IPS DF 6.9 (cell line): ENCODE measurements around the gene CHERP.

Experiments
- DNase-seq: peaks from one replicate; pipeline ENCODE4 v3.0.0-alpha.2; 2013; ENCODE audit warnings: low read depth, low spot score
- H3K27ac ChIP-seq: one replicate; pipeline ENCODE4 v1.5.1; 2013; ENCODE audit warnings: low read length, control low read depth
- H3K27me3 ChIP-seq: 2 replicates; pipeline ENCODE4 v1.6.1; 2013; ENCODE audit warnings: mild to moderate bottlenecking, low read length; ENCODE audit not compliant: control insufficient read depth, insufficient read depth
- H3K36me3 ChIP-seq: 2 replicates; pipeline ENCODE4 v1.6.1; 2013; ENCODE audit warnings: low read length; ENCODE audit not compliant: control insufficient read depth, insufficient read depth
- H3K4me1 ChIP-seq: 2 replicates; pipeline ENCODE4 v1.6.1; 2013; ENCODE audit warnings: low read length; ENCODE audit not compliant: control insufficient read depth, insufficient read depth
- H3K4me3 ChIP-seq: 2 replicates; pipeline ENCODE4 v1.5.1; 2013; ENCODE audit warnings: mild to moderate bottlenecking, low read length
- H3K9me3 ChIP-seq: 2 replicates; pipeline ENCODE4 v1.6.1; 2013; ENCODE audit warnings: low read length, inconsistent platforms; ENCODE audit not compliant: control insufficient read depth, insufficient read depth
- WGBS: extraction: QIAGEN DNeasy Blood & Tissue Kit; methylation state at CpG from one replicate; pipeline ENCODE4 v1.1.7; 2013; ENCODE audit warnings: mixed read lengths, missing lambda C conversion rate; ENCODE audit not compliant: insufficient read length, insufficient coverage; 5-methylcytosine and 5-hydroxymethylcytosine counted together

CHERP gene

DNA sequence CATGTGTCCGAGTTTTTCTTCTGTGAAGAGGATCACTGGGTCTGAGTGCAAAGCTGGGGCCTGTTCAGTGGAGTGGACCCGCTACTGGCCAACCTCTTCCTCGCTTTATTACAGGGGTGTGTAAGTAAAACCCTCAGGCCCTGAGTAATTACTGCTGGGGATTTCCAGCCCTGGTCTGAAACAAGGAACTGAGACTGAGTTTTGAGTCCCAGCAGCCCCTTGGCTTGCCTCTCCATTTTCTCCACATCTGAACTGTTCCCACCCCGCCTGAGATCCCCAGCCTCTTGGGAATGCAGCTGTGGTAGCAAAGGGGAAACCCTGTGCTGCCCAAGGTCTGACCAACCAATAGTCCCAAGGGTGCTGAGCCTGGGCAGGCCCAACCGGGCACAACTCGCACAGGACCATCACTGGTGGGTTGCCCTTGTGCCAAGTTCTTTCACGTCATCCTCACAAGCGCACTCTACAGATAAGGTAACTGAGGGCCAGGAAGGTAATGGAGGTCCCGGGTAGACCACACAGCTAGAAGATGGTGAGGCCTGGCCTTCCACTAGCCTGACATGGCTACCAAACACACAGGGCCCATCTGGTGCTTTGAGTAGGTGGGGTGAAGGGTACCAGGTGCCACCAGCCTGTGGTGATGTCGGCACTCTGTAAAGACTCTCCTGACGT, 43.7 kb upstream of the CHERP start:
- no peak overlapping the region for H3K4me3 ChIP-seq
- no peaks in the 10 kb centered on the region for H3K36me3 ChIP-seq
- no peak overlapping the region for H3K27ac ChIP-seq
- no peak for DNase-seq
- no peaks in the 10 kb centered on the region for H3K27me3 ChIP-seq
- H3K4me1 ChIP-seq: peaks cover 24% of the 10 kb centered on the region
- WGBS: no CpG with 5 or more reads among the region's 11 CpGs
- H3K9me3 ChIP-seq: no peaks in the 10 kb centered on the region

DNA sequence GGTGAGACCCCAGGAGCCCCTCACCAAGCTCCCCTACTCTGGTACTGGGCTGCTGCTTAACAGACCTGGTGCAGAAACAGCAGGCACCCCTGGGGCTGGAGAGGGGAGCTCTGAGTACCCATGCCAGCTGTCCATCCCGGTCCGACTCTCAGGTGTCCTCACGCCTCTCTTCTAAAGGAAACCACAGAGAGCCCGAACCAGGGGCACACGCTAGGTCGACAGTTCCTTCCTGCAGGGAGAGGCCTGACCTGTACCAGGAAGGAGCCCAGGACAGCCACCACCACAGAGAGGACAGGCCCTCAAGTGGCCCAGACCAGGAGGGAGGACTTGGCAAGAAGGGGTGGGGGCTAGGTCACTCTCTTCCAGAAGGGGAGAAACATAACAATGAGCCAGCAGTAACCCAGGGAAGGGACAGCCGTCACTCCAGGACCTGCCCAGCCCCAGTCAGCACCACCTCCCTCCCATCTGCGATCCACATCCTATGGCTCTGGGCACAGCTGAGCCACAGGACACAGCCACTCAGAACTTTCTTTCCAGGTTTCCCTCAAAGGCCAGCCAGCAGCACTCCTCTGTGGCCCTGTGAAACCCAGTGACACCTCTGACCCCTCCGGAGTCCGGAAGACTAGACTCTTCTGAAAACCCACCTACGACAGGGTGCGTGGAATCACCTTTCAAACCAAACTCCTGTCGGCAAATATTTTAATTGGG, 43.0 kb upstream of the CHERP start:
- no peak for DNase-seq
- Histone ChIP-seq H3K9me3 (no peaks in the 10 kb centered on the region), H3K4me3 (no peak overlapping the region), H3K4me1 (peaks cover 24% of the 10 kb centered on the region), H3K27ac (no peak overlapping the region), H3K36me3 (no peaks in the 10 kb centered on the region), H3K27me3 (no peaks in the 10 kb centered on the region)
- WGBS: no CpG with 5 or more reads among the region's 13 CpGs

DNA sequence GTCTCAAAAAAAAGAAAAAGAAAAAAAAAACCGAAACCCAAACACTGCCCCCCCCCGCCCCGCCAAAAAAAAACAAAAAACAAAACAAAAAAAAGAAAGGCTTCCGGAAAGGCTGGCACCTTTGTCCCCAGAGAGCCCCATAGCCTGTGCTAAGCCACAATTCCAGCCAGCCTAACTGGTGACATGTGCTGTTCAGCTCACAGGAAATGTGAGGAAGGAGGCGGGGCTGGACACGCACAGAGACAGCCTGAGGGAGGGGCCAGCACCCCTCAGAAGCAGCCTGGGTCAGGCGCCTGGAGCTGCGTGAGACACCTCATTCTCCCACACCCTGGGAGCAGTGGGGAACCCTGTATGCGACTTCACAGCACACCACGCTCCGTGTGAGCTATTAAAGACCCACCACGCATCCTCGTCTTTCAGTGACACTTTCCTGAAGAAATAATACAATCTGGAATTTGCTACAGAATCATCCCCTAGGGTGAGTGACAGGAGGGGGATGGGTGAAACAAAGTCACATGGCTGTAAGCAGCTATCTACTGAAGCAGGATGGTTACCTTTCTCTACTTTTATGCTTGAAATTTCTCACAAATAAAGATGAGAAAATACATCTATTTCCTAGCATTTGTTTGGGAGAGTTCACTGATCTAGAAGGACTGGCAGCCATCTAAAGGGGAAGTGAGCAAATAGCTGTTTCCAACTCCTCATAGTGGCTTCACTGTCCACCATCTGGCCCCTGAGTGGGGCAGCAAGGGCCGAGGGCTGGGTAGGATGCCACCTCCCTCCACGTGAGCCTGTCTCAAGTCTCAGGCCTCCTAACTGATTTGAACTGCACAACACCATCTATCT, 42.2 kb upstream of the CHERP start:
- Histone ChIP-seq H3K27ac (no peak overlapping the region), H3K4me1 (peaks cover 24% of the 10 kb centered on the region), H3K27me3 (no peaks in the 10 kb centered on the region), H3K4me3 (no peak overlapping the region), H3K9me3 (no peaks in the 10 kb centered on the region), H3K36me3 (no peaks in the 10 kb centered on the region)
- no peak for DNase-seq
- WGBS: no CpG with 5 or more reads among the region's 15 CpGs

DNA sequence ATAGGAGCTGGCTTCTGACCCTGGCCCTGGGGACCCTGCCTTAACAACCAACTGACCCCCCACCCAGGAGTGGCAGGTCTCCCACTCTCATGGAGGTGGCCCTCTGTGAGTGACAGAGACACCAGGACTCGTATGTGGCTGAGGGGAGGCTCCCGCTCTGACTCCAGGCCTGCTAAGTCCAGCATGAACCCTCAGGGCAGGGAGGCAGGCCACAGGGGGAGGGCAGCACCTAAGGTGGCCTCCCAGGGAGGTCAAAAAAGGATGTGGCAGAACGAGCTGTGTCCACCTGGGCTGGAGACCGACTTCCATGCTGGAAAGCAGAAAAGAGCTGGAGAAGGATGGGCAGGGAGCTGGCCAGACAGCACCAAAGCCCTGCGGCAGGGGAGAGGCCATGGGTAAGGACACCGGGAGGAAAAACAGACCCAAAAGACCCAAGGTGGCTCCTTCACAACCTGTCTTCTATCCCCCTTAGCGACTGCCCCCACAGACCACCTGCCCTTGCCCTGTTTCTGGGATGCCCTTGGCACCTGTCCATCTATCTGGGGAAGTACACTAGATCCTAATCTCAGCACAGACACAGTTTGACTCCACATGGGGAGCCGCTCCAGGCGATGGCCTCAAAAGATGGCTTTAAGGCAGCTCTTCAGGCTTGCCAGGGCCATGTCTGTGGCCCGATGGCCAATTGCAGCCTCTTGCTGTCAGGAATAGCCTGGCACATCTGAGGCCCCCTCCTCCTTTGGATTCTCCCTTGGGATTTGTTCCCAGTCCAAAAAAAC, 40.4 kb upstream of the CHERP start:
- Histone ChIP-seq H3K36me3 (peaks cover 6% of the 10 kb centered on the region; the same call in 1 of the 2 replicates), H3K4me3 (no peak overlapping the region), H3K4me1 (peaks cover 19% of the 10 kb centered on the region), H3K27me3 (no peaks in the 10 kb centered on the region), H3K9me3 (no peaks in the 10 kb centered on the region), H3K27ac (no peak overlapping the region)
- WGBS: no CpG with 5 or more reads among the region's 10 CpGs
- DNase-seq: no peak

DNA sequence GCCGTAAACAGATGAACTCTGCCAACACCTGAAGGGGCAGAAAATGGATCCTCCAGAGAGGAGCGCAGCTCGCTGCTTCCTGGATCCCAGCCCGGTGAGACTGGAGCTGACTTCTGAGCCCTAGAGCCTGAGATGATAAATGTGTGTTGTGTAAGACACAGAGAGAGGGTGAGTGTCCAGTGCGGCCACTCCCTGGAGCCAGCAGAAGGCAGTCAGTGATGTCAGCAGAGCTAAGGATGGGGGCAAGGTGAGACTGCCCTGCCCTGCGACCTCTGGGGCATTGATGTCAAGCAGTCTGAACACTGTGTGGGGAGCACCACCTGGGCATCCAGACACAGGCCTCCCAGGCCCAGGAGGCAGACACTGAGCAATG, 39.7 kb upstream of the CHERP start:
- DNase-seq: no peak
- peaks cover 7% of the 10 kb centered on the region for H3K36me3 ChIP-seq
- WGBS: no CpG with 5 or more reads among the region's 6 CpGs
- H3K4me3 ChIP-seq: no peak overlapping the region
- peaks cover 11% of the 10 kb centered on the region for H3K4me1 ChIP-seq
- H3K27me3 ChIP-seq: no peaks in the 10 kb centered on the region
- no peaks in the 10 kb centered on the region for H3K9me3 ChIP-seq
- H3K27ac ChIP-seq: no peak overlapping the region

DNA sequence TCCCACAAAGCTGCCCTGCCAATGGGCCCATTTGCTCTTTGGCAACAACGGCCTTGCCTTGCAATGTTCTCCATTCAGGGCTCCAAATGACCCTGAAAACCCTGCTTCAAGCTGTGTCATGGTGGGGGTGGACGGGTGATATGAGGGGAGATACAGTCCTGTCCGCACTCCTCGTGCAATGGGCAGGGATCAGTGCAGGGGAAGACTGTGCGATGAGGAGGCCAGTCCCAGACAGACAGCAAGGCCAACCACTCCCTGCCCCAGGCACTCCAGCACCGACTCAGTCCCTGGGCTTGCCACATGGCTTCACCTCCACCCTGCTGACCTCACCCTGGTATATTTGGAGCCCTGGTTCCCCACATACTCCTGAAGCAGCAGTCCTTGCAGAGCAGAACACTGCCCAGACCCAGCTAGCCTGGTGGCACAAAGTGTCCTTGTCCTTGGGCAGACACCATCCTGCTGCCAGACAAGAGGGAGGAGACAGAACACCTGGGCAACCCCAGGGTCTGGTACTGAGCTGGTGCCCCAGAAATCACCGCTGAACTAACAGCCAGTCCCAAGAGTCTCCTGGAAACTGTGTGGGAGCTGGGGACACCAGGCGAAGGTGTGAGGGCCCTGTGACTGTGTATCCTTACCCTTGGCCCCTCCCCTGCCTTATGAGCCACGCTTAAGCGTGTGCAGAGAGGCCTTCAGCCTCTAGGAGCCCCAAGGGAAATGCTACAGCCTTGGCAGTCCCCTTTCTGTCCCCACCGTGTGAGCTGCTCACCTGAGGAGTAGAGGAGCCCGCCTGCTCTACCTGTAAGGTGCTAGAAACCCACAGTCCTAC, 39.1 kb upstream of the CHERP start:
- WGBS: no CpG with 5 or more reads among the region's 12 CpGs
- Histone ChIP-seq H3K4me3 (no peak overlapping the region), H3K9me3 (no peaks in the 10 kb centered on the region), H3K27me3 (no peaks in the 10 kb centered on the region), H3K4me1 (peaks cover 8% of the 10 kb centered on the region), H3K36me3 (peaks cover 13% of the 10 kb centered on the region), H3K27ac (no peak overlapping the region)
- DNase-seq: no peak

DNA sequence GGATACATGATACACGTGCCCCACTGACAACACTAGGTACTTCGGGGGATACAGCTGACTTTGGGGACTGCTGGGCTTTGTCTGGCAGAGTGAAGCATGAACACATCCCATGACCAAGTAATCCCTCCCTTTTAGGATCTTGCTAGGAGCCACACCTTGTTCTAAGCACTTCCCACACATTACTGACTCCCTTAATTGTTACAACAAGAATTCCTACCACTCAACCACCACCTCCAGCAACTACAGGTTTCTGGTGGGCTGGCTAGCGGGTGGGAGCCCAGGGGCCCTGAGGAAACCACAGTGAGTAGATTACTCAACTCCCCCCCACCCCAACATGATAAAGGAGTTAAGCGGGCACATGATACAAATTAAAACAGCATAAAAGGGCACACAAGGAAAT, 37.1 kb upstream of the CHERP start:
- Histone ChIP-seq H3K4me1 (peaks cover under 1% of the 10 kb centered on the region), H3K36me3 (peaks cover 20% of the 10 kb centered on the region), H3K4me3 (no peak overlapping the region), H3K27me3 (no peaks in the 10 kb centered on the region), H3K27ac (no peak overlapping the region), H3K9me3 (no peaks in the 10 kb centered on the region)
- WGBS: no CpG with 5 or more reads among the region's 4 CpGs
- DNase-seq: no peak

DNA sequence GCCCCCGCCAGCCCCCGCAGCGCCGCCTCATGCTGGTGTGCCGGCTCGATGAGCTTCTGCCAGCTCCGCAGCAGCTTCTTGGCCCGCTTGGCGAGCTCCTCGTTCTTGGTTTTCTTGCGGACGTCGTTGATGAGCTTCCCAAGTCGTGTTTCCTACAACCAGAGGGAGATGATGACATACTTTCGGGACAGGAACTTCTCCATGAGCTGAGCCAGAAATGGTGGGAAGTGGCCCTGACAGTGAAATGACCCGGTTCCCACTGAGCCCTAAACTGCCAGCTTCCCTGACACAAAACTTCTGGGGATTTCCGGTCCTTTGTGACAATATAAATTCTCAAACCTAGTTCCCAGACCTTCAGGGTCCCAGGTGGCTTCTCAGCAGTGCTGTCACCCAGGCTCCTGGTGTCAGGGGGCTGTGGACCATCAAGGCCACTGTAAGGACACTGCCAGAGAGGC, 35.3 kb upstream of the CHERP start:
- H3K27me3 ChIP-seq: no peaks in the 10 kb centered on the region
- WGBS: no CpG with 5 or more reads among the region's 17 CpGs
- DNase-seq: no peak
- H3K4me1 ChIP-seq: no peaks in the 10 kb centered on the region
- H3K27ac ChIP-seq: no peak overlapping the region
- no peaks in the 10 kb centered on the region for H3K9me3 ChIP-seq
- H3K36me3 ChIP-seq: peaks cover 20% of the 10 kb centered on the region
- no peak overlapping the region for H3K4me3 ChIP-seq

DNA sequence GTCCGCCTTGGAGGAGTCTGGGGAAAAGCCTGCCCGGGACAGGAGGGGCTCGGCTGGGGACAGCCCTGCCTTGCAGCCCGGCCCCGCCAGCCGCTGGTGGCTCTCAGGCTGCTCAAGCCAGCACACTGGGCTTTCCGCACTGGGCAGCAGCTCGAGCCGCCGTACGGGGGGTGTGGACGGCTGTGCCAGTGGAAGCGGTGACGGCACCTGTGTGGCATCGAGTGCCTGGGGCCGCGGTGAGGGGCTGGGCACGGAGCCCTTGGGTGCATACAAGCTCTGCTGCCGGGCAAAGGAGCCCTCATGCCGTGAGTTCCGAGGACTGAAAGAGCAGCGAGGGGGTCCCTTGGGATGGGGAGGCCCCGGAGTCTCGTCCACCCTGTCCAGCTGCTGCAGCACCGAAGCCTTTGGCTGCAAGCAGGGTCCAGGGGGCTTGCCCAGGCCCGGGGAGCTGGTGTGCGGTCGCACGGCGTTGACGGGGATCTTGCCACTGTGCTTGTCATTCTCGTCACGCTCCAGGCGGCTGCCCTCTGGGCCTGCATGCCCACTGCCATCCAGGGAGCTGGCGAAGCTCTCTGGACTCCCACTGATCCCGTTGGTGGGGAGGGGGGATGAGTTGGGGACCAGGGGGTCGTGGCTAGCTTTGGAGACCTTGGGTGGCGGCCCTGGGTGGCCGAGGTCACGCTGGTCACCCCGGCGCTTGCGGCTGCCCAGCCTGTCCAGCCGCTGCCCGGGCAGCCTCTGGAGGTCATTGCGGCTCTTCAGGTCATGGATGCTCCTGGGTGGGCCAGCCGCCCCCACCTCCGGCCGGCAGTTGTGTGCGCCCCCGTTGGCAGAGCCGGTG, 34.7 kb upstream of the CHERP start:
- no CpG with 5 or more reads among the region's 52 CpGs for WGBS

More for the DNA sequence above, 34.7 kb upstream of the CHERP start:
- Histone ChIP-seq H3K36me3 (peaks cover 20% of the 10 kb centered on the region), H3K4me3 (no peak overlapping the region), H3K27me3 (no peaks in the 10 kb centered on the region), H3K27ac (no peak overlapping the region), H3K9me3 (no peaks in the 10 kb centered on the region), H3K4me1 (no peaks in the 10 kb centered on the region)
- DNase-seq: no peak
